Measurements from ENCODE around the gene TFPI. TPM values are rescaled to one million over a fixed set of nuclear protein-coding genes. Genes with fewer than 3 reads are reported as not detected.
"Not testable (repeated sequence)": the region's sequence is repeated elsewhere in the genome, so short reads cannot be mapped to it uniquely, and the experiment has no call there.

TFPI gene
- total RNA-seq, 1 donor from 2014 or later: 56.6 TPM

DNA sequence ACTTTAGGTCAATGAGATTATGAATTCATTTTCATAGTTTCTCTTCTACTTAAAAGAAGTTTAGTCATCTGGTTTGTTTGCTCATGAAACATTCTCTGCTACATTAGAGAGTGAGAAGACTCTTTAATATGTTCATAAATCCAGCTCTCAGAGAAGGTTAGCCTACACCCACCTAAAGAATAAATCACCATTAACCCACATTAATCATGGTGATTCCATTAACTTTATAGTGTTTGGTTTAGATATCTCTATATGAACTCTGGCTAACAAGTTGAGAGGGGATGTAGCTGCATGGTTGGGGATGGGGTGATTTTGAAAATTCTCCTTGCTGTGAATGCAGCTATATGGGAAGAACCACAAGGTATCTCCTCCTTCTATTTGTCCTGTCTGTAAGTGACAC is 10.7 kb downstream of the TFPI start:
- H3K4me2 ChIP-seq (ENCODE audit: low read length): no peak overlapping the region
- peak overlapping the region; percentile 96 for H3K27ac ChIP-seq (ENCODE audit: low read depth, low read length)
- no peaks in the 10 kb centered on the region for H3K9me3 ChIP-seq (ENCODE audit: insufficient read depth, low read depth, low read length)
- no peak overlapping the region for H2AFZ ChIP-seq (ENCODE audit: low read depth, low read length)
- Mint-ChIP-seq H3K4me3 (ENCODE audit: unreplicated experiment) (no peak overlapping the region), H3K4me1 (ENCODE audit: low read depth, unreplicated experiment) (peaks cover 39% of the 10 kb centered on the region), H3K27ac (ENCODE audit: unreplicated experiment) (no peak overlapping the region), H3K27me3 (ENCODE audit: low read depth, unreplicated experiment) (no peaks in the 10 kb centered on the region), H3K9me3 (ENCODE audit: unreplicated experiment) (no peaks in the 10 kb centered on the region), H3K36me3 (ENCODE audit: low read depth, unreplicated experiment) (no peaks in the 10 kb centered on the region)
- H3K9ac ChIP-seq (ENCODE audit: low read length): no peak overlapping the region
- peaks cover 73% of the 10 kb centered on the region for H3K4me1 ChIP-seq (ENCODE audit: insufficient read depth, low read length)
- no peak for TF ChIP-seq EZH2 (IDR thresholded peaks at IDR 0.05; ENCODE audit: insufficient read depth, low read length)
- H4K20me1 ChIP-seq (ENCODE audit: insufficient read depth, low read length): no peaks in the 10 kb centered on the region
- DNase-seq (ENCODE audit: low read depth) (peak; percentile 33), FAIRE-seq (no peak)
- peaks cover 3% of the 10 kb centered on the region for H3K36me3 ChIP-seq (ENCODE audit: insufficient read depth, low read length)
- peaks cover 43% of the 10 kb centered on the region for H3K79me2 ChIP-seq (ENCODE audit: insufficient read depth, low read length)
- no peaks in the 10 kb centered on the region for H3K27me3 ChIP-seq (ENCODE audit: insufficient read depth, low read length)
- no peak overlapping the region for H3K4me3 ChIP-seq (ENCODE audit: insufficient read depth, low read depth, low read length)

DNA sequence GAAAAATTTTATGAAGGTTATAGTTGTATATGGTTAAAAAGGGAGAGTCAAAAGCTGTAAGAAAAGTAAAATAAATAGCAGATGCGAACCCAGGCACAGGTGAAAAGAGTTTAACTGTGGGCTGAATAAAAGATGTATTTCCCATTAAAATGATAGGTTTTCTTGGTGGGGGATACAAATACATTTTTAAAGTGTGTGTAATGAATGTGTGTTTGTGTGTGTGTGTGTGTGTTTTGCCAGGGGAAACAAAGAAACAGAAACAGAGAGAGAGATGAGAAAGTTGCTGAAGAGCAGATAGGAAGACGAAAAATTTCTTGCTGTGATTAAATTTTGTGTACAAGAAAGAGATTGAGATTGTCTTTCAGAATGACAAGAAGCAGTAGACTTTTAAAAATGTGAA is 12.1 kb downstream of the TFPI start:
- H3K79me2 ChIP-seq (ENCODE audit: insufficient read depth, low read length): peaks cover 52% of the 10 kb centered on the region
- TF ChIP-seq EZH2 (IDR thresholded peaks at IDR 0.05; ENCODE audit: insufficient read depth, low read length): no peak
- TF ChIP-seq, protein P1, sequence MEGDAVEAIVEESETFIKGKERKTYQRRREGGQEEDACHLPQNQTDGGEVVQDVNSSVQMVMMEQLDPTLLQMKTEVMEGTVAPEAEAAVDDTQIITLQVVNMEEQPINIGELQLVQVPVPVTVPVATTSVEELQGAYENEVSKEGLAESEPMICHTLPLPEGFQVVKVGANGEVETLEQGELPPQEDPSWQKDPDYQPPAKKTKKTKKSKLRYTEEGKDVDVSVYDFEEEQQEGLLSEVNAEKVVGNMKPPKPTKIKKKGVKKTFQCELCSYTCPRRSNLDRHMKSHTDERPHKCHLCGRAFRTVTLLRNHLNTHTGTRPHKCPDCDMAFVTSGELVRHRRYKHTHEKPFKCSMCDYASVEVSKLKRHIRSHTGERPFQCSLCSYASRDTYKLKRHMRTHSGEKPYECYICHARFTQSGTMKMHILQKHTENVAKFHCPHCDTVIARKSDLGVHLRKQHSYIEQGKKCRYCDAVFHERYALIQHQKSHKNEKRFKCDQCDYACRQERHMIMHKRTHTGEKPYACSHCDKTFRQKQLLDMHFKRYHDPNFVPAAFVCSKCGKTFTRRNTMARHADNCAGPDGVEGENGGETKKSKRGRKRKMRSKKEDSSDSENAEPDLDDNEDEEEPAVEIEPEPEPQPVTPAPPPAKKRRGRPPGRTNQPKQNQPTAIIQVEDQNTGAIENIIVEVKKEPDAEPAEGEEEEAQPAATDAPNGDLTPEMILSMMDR (IDR thresholded peaks at IDR 0.05; ENCODE audit: insufficient read depth, low read depth, low read length): no peak

DNA sequence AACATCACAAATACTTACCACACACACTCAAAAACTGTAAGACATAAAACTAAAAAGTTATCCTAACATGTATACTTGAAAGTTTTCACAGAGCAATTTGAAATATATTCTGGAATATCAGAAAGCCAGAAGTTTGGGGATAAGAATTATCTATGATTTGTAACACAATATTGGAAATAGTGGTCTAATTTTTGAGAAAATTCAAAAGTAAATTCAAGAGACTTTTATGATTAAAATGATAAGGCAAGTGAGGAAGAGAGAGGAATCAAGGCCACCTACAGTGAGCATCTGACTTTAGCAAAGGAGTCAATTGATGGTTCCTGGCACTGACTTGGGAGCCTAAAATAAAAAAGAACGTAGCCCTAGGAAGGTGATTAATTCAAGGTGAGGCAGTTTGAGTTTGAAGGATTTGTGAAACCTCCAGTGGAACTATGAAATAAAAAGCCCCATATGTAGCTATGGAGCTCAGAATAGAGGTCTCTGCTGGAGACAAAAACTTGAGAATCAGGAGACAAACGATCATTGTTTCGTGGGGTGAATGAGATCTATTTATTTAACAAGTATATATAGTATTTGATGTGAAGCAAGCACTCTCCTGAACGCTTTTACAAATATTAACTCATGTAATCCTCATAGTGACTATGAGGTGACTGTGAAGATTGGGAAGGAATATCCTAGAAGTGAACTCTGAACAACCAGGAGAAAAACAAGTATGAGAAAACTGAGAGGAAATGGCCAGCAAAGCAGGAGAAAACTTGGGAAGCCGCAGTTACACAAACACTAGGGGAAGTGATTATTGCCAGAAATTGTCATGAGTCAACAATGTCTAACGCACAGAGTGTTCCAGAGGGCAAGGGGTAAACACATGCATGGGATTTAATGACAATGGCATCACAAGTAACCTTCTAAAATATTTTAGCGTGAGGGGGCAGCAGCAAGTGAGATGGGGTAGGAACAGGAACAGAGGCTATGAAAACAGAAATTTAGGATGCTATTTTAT is 12.8 kb downstream of the TFPI start:
- Histone ChIP-seq H4K20me1 (ENCODE audit: insufficient read depth, low read length) (no peaks in the 10 kb centered on the region), H3K4me2 (ENCODE audit: low read length) (peak overlapping the region; percentile 77), H3K9ac (ENCODE audit: low read length) (peak overlapping the region; percentile 80), H3K36me3 (ENCODE audit: insufficient read depth, low read length) (peaks cover 3% of the 10 kb centered on the region), H3K4me1 (ENCODE audit: insufficient read depth, low read length) (peaks cover 60% of the 10 kb centered on the region), H3K27me3 (ENCODE audit: insufficient read depth, low read length) (no peaks in the 10 kb centered on the region), H2AFZ (ENCODE audit: low read depth, low read length) (no peak overlapping the region), H3K4me3 (ENCODE audit: insufficient read depth, low read depth, low read length) (peak overlapping the region; percentile 21), H3K79me2 (ENCODE audit: insufficient read depth, low read length) (peaks cover 56% of the 10 kb centered on the region), H3K9me3 (ENCODE audit: insufficient read depth, low read depth, low read length) (no peaks in the 10 kb centered on the region), H3K27ac (ENCODE audit: low read depth, low read length) (peak overlapping the region; percentile 96)
- TF ChIP-seq, protein P1 (IDR thresholded peaks at IDR 0.05; ENCODE audit: insufficient read depth, low read depth, low read length): no peak
- no peak for TF ChIP-seq EZH2 (IDR thresholded peaks at IDR 0.05; ENCODE audit: insufficient read depth, low read length)
- peaks cover 6% of the 10 kb centered on the region for H3K9me3 Mint-ChIP-seq (ENCODE audit: unreplicated experiment)
- peak; percentile 96 for DNase-seq (ENCODE audit: low read depth)
- peak overlapping the region; percentile 21 for H3K27ac Mint-ChIP-seq (ENCODE audit: unreplicated experiment)
- H3K27me3 Mint-ChIP-seq (ENCODE audit: low read depth, unreplicated experiment): no peaks in the 10 kb centered on the region
- FAIRE-seq: peak; percentile 88
- H3K36me3 Mint-ChIP-seq (ENCODE audit: low read depth, unreplicated experiment): peaks cover 5% of the 10 kb centered on the region
- H3K4me1 Mint-ChIP-seq (ENCODE audit: low read depth, unreplicated experiment): peaks cover 26% of the 10 kb centered on the region
- no peak overlapping the region for H3K4me3 Mint-ChIP-seq (ENCODE audit: unreplicated experiment)

More for the DNA sequence above, 12.1 kb downstream of the TFPI start:
- Mint-ChIP-seq H3K9me3 (ENCODE audit: unreplicated experiment) (peaks cover 2% of the 10 kb centered on the region), H3K27me3 (ENCODE audit: low read depth, unreplicated experiment) (no peaks in the 10 kb centered on the region), H3K36me3 (ENCODE audit: low read depth, unreplicated experiment) (peaks cover 4% of the 10 kb centered on the region), H3K27ac (ENCODE audit: unreplicated experiment) (peak overlapping the region; percentile 11), H3K4me3 (ENCODE audit: unreplicated experiment) (no peak overlapping the region), H3K4me1 (ENCODE audit: low read depth, unreplicated experiment) (peaks cover 30% of the 10 kb centered on the region)
- FAIRE-seq (no peak), DNase-seq (ENCODE audit: low read depth) (peak; percentile 47)
- Histone ChIP-seq H3K27ac (ENCODE audit: low read depth, low read length) (peak overlapping the region; percentile 96), H2AFZ (ENCODE audit: low read depth, low read length) (no peak overlapping the region), H3K4me3 (ENCODE audit: insufficient read depth, low read depth, low read length) (peak overlapping the region; percentile 21), H3K4me2 (ENCODE audit: low read length) (peak overlapping the region; percentile 77), H4K20me1 (ENCODE audit: insufficient read depth, low read length) (no peaks in the 10 kb centered on the region), H3K9ac (ENCODE audit: low read length) (peak overlapping the region; percentile 80), H3K27me3 (ENCODE audit: insufficient read depth, low read length) (no peaks in the 10 kb centered on the region), H3K9me3 (ENCODE audit: insufficient read depth, low read depth, low read length) (no peaks in the 10 kb centered on the region), H3K4me1 (ENCODE audit: insufficient read depth, low read length) (peaks cover 66% of the 10 kb centered on the region), H3K36me3 (ENCODE audit: insufficient read depth, low read length) (peaks cover 3% of the 10 kb centered on the region)

GRCh38 chr2:187538222-187538621 is 16.0 kb downstream of the TFPI start:
- H3K27ac Mint-ChIP-seq (ENCODE audit: unreplicated experiment); H4K20me1 ChIP-seq (ENCODE audit: insufficient read depth, low read length); H3K27ac ChIP-seq (ENCODE audit: low read depth, low read length); H3K4me2 ChIP-seq (ENCODE audit: low read length); H3K9me3 ChIP-seq (ENCODE audit: insufficient read depth, low read depth, low read length); H3K9ac ChIP-seq (ENCODE audit: low read length); DNase-seq (ENCODE audit: low read depth); H3K27me3 Mint-ChIP-seq (ENCODE audit: low read depth, unreplicated experiment); H3K4me3 ChIP-seq (ENCODE audit: insufficient read depth, low read depth, low read length); H3K4me3 Mint-ChIP-seq (ENCODE audit: unreplicated experiment); H2AFZ ChIP-seq (ENCODE audit: low read depth, low read length); H3K36me3 ChIP-seq (ENCODE audit: insufficient read depth, low read length); H3K27me3 ChIP-seq (ENCODE audit: insufficient read depth, low read length); FAIRE-seq: not testable (repeated sequence)
- H3K4me1 Mint-ChIP-seq (ENCODE audit: low read depth, unreplicated experiment): peaks cover 20% of the 10 kb centered on the region
- H3K36me3 Mint-ChIP-seq (ENCODE audit: low read depth, unreplicated experiment): peaks cover 10% of the 10 kb centered on the region
- Histone ChIP-seq H3K79me2 (ENCODE audit: insufficient read depth, low read length) (peaks cover 65% of the 10 kb centered on the region), H3K4me1 (ENCODE audit: insufficient read depth, low read length) (peaks cover 29% of the 10 kb centered on the region)
- peaks cover 13% of the 10 kb centered on the region for H3K9me3 Mint-ChIP-seq (ENCODE audit: unreplicated experiment)
